Ascending aorta (tissue), 2 donors: ENCODE data around the gene RBM19. TPM values are rescaled to one million over a fixed set of nuclear protein-coding genes. Genes with fewer than 3 reads are reported as not detected.

Experiments
- DNase-seq, 2 donors: peaks; one replicate each; pipeline ENCODE4 v3.0.0-alpha.2; 2019; ENCODE audit warnings: low spot score in 2 of 2
- H3K27ac ChIP-seq, 2 donors: fragments of 200-600 bp; sonication (generic); one replicate each; pipeline ENCODE4 v1.5.1; 2016 to 2017; ENCODE audit warnings: mild to moderate bottlenecking in 1 of 2
- H3K27me3 ChIP-seq: fragments of 200-600 bp; sonication (generic); one replicate; pipeline ENCODE4 v1.5.1; 2017
- H3K36me3 ChIP-seq, 2 donors: fragments of 200-600 bp; sonication (generic); one replicate each; pipeline ENCODE4 v1.5.1; 2016
- H3K4me1 ChIP-seq, 2 donors: fragments of 200-600 bp; sonication (generic); one replicate each; pipeline ENCODE4 v1.5.1; 2016 to 2017; ENCODE audit warnings: mild to moderate bottlenecking in 1 of 2
- H3K4me3 ChIP-seq, 2 donors: fragments of 200-600 bp; sonication (generic); one replicate each; pipeline ENCODE4 v1.5.1; 2016 to 2017; ENCODE audit warnings: mild to moderate bottlenecking in 1 of 2
- H3K9me3 ChIP-seq, 2 donors: fragments of 200-600 bp; sonication (generic); one replicate each; pipeline ENCODE4 v1.5.1; 2016
- intact Hi-C: fragments of 100-400 bp; cut with DNase I; formaldehyde crosslinking; loops from one replicate; pipeline ENCODE4 v1.15.1; 2023
- total RNA-seq: library from RNA; depleted of rRNA; stranded (reverse); fragments of >200 nt; gene quantifications from one replicate; pipeline ENCODE4 v1.1.0, GENCODE V29; 2016
- TF ChIP-seq, protein P1 (sequence below), 3 experiments: fragments of 200-600 bp in 2 of 3; fragments of 450-650 bp in 1 of 3; sonication (generic) in 2 of 3; IDR thresholded peaks; one replicate each; pipeline ENCODE4 v1.5.1; 2016 to 2019; ENCODE audit warnings: antibody characterized with exemption in 3 of 3, mild to moderate bottlenecking in 1 of 3, moderate library complexity in 1 of 3

The RBM19 gene
- total RNA-seq, 1 donor from 2014 or later, result 22.8 TPM

DNA sequence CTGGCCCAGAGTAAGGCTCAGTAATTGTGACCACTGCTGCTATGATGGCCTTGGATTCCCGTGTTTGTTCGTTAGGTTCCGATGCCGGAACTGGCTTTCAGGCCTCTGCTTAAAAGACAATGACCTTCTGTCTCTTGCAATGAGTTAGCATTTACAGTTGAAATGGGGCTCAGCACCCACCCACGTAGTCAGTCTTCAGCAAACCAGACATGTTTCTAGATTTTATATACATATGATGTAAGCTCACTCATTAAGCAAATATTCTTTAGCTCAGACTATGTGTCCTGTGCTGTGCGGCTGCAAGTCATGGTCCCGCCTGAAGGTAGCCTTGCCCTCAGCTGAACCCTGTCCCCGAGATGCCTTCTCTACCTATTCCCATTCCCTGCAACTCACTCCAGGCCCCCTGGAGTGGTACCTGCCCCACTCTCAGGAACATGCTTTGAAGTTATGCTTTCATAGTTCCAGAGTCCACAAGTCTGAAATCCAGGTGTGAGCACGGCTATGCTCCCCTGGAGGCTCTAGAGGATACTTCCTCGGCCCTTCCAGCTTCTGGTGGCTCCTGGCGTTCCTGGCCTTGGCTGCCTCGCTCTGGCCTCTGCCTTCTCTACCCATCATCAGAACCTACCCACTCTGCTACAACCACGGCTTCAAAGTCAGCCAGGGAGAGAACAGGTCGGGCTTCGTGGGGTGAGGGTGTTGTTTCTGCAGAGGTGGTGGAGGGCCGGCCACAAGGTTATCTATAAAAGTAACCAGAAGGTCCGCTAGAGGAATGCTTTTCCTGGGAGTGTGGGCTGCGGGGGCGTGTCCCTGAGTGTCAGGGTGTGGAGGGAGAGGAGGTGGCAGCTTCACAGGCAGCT lies 157.8 kb downstream of the RBM19 start:
- TF ChIP-seq, protein P1, sequence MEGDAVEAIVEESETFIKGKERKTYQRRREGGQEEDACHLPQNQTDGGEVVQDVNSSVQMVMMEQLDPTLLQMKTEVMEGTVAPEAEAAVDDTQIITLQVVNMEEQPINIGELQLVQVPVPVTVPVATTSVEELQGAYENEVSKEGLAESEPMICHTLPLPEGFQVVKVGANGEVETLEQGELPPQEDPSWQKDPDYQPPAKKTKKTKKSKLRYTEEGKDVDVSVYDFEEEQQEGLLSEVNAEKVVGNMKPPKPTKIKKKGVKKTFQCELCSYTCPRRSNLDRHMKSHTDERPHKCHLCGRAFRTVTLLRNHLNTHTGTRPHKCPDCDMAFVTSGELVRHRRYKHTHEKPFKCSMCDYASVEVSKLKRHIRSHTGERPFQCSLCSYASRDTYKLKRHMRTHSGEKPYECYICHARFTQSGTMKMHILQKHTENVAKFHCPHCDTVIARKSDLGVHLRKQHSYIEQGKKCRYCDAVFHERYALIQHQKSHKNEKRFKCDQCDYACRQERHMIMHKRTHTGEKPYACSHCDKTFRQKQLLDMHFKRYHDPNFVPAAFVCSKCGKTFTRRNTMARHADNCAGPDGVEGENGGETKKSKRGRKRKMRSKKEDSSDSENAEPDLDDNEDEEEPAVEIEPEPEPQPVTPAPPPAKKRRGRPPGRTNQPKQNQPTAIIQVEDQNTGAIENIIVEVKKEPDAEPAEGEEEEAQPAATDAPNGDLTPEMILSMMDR (IDR thresholded peaks at IDR 0.05), result no peak
- Histone ChIP-seq H3K36me3 (no peaks in the 10 kb centered on the region), H3K27ac (no peak overlapping the region), H3K9me3 (peaks cover 0 to 8% of the 10 kb centered on the region in 2 donors), H3K27me3 (no peaks in the 10 kb centered on the region), H3K4me3 (no peak overlapping the region), H3K4me1 (no peaks in the 10 kb centered on the region)
- intact Hi-C loops, result no loop called here
- DNase-seq, result no peak

DNA sequence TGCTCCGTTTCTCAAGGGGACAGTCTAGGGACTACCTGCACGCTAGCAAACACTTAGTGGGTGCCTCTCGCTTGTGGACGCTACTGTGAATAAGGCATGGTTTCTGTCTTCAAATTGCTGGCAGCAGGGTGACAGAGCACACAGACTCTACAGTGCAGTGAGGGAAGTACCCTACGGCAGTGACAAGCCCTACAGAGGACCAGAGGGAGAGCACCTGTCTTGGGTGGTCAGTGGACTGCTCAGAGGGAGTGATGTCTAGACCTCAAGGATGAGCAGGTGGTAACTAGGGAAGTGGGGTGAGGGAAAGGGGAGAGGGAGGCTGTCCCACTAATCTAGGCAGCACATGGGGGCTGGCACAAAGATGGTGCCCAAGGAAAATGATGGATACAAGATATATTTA lies 160.5 kb downstream of the RBM19 start:
- DNase-seq, result no peak
- peaks cover 0 to 8% of the 10 kb centered on the region in 2 donors for H3K9me3 ChIP-seq
- no peaks in the 10 kb centered on the region for H3K36me3 ChIP-seq
- TF ChIP-seq, protein P1 (IDR thresholded peaks at IDR 0.05), result no peak
- intact Hi-C loops, result no loop called here
- no peaks in the 10 kb centered on the region for H3K4me1 ChIP-seq
- no peak overlapping the region for H3K27ac ChIP-seq
- H3K27me3 ChIP-seq, result no peaks in the 10 kb centered on the region
- no peak overlapping the region for H3K4me3 ChIP-seq

DNA sequence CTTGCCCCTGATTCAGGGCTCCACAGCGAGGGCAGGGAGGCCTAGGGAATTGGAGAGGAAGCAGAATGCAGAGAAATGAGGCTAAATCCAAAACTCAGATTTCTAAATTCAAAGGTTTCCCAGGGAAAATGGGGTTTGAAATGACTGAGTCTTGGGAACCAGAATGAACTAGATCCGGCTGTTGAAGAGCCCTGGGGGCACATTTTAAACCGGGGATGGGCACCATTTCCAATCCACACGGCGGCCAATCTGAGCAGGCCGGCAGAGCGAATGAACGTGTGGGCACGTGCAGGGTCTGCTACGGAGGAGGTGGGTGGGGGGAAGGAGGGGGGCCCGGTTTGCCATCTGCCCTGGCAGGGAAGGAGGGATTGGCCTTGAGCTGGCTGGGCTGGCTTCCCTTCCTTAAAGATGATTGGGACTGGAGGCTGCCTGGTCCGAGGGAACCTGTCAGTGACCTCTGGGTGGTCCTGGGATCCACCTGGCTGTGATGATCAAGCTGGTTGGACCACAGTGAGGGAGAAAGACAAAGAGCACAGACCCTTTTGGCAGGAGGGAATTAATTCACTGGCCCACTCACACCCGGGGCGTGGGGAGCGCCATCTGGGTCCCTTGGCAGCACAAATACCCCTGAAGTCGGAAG lies 161.0 kb downstream of the RBM19 start:
- intact Hi-C loops, result no loop called here
- TF ChIP-seq, protein P1 (IDR thresholded peaks at IDR 0.05), result no peak
- H3K9me3 ChIP-seq, result peaks cover 0 to 8% of the 10 kb centered on the region in 2 donors
- no peak for DNase-seq
- H3K36me3 ChIP-seq, result no peaks in the 10 kb centered on the region
- no peak overlapping the region for H3K4me3 ChIP-seq
- no peaks in the 10 kb centered on the region for H3K4me1 ChIP-seq
- H3K27me3 ChIP-seq, result no peaks in the 10 kb centered on the region
- H3K27ac ChIP-seq, result no peak overlapping the region

DNA sequence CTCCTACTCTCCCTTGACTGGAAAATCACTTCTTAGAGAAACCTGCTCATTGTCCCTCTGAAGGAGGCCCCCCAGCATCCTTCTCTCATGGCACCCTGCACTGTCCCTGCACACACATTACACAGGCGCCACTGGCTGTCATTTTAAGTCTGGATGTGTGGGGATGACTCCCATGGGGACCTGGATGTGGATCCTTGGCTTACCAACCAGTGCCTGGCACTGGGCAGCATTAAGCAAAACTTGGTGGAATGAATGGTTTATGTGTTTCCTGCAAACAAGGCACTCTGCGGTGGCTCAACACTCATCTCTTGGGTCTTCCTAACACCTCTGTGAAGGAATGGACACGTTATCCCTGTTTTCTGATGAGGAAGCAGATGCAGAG lies 162.4 kb downstream of the RBM19 start:
- no peak overlapping the region for H3K27ac ChIP-seq
- DNase-seq, result no peak
- TF ChIP-seq, protein P1 (IDR thresholded peaks at IDR 0.05), result no peak
- no peaks in the 10 kb centered on the region for H3K27me3 ChIP-seq
- H3K4me3 ChIP-seq, result no peak overlapping the region
- H3K36me3 ChIP-seq, result no peaks in the 10 kb centered on the region
- no peaks in the 10 kb centered on the region for H3K4me1 ChIP-seq
- intact Hi-C loops, result no loop called here
- H3K9me3 ChIP-seq, result peaks cover 0 to 8% of the 10 kb centered on the region in 2 donors

DNA sequence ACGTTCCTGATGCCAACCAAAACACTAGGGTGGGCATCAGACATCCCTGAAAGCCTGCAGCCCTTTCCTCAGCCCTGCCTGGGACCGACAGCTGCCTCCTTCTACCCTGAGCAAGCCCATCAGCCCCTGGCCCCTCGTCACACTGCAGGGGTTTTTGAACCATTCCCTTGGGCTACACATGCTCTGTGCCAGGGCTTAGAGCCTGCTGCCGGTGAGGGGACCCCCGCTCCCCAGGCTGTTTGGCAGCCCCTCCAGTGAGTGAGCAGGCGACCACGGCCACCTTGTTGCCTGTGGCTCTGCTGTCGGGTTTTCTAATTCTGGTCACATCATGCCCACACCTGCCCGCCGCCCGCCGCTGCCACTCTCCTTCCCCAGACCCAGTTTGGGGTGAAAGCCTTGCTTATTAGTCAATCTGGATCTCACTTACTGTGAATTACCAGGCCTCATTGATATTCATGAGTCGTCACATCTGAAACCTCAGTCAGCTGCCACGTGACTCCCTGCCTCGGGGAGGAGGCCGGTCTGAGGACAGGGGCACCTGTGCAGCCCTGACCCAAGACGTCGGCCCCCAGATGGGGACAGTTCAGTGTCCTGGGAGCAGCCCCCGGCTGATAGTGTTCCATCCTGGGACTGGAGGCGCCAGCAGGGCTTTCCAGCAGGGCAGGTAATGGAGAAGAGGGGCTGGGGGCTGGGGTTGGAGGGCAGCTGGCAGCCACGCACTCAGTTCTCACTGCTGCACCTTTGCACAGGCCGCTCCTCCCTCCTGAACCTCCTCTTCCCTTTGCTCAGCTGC lies 163.0 kb downstream of the RBM19 start:
- Histone ChIP-seq H3K27ac (no peak overlapping the region), H3K9me3 (peaks cover 0 to 8% of the 10 kb centered on the region in 2 donors), H3K36me3 (no peaks in the 10 kb centered on the region), H3K4me3 (no peak overlapping the region), H3K27me3 (no peaks in the 10 kb centered on the region), H3K4me1 (no peaks in the 10 kb centered on the region)
- no peak for DNase-seq
- TF ChIP-seq, protein P1 (IDR thresholded peaks at IDR 0.05), result no peak
- intact Hi-C loops, result no loop called here
